GM21723 (cell line): ENCODE results near the gene RLN2.
"Not testable (repeated sequence)": the region's sequence is repeated elsewhere in the genome, so short reads cannot be mapped to it uniquely, and the experiment has no call there.

Experiments
- ATAC-seq: cut with Tn5 transposase; IDR thresholded peaks from one replicate; pipeline ENCODE4 v1.9.1; 2021; ENCODE audit warnings: mild to moderate bottlenecking, moderate library complexity; ENCODE audit not compliant: unreplicated experiment

The RLN2 gene, protein sequence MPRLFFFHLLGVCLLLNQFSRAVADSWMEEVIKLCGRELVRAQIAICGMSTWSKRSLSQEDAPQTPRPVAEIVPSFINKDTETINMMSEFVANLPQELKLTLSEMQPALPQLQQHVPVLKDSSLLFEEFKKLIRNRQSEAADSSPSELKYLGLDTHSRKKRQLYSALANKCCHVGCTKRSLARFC

DNA sequence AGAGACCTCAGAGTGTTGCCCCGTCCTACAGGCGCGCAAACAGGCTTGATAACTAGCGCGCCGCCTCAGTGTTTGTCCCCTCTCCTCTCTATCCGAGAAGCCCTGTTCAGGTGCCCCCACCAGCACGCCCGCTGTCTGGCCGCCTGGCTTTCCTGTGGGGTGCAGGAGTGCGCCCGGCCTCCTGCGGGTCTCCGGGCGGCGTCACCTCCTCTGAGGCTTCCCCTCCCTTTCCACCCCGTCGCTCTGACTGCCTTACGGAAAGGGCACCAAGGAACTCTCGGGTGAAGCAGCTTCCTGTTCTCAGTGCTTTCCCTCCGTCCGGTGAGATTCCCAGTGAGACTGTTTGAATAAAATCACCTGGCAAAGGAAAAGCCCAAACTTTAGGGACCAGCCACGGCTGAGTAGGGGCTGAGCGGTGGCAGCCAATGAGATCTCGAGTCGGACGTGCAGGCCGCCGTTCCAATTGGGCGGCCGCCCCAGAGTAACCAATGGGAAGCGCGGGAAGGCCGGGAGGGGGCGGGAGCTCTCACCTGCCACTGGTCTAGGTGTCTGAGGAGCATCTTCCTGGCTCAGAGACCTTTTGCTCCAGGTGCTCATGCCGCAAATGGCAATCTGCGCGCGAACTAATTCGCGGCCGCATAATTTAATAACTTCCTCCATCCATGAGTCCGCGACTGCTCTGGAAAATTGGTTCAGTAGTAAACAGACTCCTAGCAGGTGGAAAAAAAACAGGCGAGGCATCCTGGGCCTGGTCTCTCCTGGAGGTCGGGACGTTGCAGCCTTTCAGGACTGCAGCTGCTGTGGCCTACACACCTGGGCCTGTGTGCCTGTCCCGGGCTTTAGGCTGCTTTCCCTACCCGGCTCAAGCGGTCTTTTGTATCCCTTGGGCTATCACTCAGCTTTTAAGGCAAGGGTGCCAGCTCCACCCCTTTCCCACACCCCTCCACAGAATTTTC is at the start of gene RLN2:
Gene RLN2, minus strand, starts transcription at position 877 of the 956 bp plus-strand sequence. Its CDS starts 136 bp downstream, at position 741.
- peak; percentile 99 for ATAC-seq

DNA sequence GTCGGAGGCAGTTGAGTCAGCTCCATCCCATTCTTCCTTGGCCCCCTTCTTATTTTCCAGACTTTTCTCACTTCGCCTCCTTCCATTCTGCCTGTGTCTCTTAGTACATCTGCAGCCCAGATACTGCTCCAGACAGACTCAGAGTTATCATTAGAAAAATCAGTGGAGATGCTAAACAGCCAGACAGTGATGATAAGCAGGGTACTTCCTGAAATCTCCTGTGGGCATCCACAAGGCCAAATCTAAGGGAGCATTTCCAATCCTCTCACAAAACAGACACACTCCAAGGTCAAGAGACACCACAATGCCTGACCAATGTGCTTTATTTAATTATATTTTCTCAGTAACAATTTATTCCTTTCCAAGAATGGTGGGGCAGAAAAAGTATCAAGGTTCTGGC is 49.7 kb upstream of the RLN2 start:
- ATAC-seq = no peak

DNA sequence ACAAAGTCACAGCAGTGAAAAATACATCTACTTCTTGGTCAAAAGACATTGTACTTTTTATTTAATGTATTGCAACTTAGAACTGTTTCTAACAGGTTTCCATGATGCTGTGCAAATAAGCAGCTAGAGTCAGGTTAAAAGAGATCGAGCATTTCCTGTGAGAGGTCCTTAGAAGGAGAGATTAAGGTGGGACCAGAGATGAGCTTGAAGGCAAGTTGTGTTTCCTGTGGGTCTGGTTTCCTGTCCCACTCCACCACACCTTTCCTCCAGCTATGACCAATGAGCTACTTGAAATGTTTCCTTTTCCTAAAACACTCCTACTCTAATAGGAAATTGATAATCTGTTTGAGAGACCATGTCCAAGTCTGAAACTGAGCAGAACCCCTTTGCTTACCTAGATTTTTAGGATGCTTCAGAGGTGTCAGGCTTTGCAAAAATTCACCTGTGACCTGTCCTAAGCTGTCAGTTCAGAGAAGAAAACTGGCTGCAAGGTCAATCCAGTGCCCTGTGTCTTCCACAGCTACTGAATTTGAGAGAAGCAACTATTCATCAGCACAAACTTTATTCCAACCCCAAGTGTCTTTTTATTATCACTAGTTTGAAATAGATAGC is 48.2 kb upstream of the RLN2 start:
- ATAC-seq = no peak

DNA sequence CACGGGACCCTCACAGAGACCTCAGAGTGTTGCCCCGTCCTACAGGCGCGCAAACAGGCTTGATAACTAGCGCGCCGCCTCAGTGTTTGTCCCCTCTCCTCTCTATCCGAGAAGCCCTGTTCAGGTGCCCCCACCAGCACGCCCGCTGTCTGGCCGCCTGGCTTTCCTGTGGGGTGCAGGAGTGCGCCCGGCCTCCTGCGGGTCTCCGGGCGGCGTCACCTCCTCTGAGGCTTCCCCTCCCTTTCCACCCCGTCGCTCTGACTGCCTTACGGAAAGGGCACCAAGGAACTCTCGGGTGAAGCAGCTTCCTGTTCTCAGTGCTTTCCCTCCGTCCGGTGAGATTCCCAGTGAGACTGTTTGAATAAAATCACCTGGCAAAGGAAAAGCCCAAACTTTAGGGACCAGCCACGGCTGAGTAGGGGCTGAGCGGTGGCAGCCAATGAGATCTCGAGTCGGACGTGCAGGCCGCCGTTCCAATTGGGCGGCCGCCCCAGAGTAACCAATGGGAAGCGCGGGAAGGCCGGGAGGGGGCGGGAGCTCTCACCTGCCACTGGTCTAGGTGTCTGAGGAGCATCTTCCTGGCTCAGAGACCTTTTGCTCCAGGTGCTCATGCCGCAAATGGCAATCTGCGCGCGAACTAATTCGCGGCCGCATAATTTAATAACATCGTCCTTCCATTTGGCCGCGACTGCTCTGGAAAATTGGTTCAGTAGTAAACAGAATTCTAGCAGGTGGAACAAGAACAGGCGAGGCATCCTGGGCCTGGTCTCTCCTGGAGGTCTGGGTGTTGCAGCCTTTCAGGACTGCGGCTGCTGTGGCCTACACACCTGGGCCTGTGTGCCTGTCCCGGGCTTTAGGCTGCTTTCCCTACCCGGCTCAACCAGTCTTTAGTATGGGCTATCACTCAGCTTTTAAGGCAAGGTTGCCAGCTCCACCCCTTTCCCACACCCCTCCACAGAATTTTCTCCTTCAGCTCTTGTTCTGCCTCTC is 34.8 kb upstream of the RLN2 start, which contains the start of gene RLN1:
Gene RLN1, minus strand, starts transcription at position 885 of the 990 bp plus-strand sequence. Its CDS starts 130 bp downstream, at position 755.
- peak; percentile 99 for ATAC-seq

DNA sequence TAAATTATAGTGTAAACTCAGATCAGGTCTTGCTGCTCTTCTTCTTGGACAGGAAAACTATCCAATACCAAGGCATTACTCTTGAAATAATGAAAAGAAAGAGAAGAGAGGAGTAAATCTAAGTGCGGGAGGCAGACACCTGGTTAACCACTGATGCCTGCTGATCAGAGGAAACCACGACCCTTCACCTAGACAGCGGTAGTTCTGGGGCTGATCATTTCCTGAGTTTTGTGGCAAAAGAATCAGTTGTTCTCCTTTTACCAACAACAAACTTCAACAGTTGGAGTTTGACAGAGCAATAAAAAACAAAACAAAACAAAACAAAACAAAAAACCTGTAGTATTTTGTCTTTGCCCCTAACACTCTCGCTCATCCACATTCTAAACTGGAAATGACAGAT is 32.2 kb upstream of the RLN2 start:
- no peak for ATAC-seq

DNA sequence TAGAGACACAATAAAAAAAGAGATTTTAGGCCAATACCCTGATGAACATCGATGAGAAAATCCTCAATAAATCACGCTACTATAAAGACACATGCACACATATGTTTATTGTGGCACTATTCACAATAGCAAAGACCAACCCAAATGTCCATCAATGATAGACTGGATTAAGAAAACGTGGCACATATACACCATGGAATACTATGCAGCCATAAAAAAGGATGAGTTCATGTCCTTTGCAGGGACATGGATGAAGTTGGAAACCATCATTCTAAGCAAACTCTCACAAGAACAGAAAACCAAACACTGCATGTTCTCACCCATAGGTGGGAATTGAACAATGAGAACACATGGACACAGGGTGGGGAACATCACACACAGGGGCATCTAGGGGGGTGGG is 26.8 kb upstream of the RLN2 start:
- not testable (repeated sequence) for ATAC-seq

DNA sequence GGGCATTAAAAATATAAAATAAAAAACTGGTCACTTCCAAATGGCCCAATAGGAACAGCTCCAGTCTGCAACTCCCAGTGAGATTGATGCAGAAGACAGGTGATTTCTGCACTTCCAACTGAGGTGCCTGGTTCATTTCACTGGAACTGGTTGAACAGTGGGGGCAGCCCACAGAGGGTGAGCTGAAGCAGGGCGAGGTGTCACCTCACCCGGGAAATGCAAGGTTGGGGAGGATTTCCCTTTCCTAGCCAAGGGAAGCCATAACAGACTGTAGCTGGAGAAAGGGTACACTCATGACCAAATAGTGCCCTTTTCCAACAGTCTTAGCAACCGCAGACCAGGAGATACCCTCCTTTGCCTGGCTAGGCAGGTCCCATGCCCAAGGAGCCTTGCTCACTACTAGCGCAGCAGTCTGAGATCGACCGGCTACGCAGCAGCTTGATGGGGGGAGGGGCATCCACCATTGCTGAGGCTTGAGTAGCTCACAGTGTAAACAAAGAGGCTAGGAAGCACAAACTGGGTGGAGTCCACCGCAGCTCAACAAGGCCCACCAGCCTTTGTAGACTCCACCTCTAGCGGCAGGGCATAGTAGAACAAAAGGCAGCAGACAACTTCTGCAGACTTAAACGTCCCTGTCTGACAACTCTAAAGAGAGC is 22.5 kb upstream of the RLN2 start:
- ATAC-seq = no peak

DNA sequence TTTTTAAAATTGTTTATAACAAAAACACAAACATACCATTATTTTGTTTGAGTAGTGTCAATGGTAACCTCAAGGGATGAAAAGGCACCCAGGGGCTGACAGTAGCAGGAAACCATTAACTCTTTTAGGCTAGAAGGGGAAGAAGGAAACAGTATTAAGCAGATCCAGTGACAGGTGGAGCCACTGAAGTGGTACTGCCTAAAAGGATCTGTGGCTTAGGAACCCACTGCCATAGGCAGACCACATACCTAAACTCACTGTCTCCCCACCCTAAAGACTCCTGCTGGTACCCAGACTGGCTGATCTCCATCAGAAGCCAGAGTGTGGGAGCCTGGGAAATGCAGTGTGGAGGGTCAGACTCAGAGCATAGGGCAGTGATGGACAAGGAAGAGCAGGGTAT is 21.7 kb upstream of the RLN2 start:
- ATAC-seq = no peak

DNA sequence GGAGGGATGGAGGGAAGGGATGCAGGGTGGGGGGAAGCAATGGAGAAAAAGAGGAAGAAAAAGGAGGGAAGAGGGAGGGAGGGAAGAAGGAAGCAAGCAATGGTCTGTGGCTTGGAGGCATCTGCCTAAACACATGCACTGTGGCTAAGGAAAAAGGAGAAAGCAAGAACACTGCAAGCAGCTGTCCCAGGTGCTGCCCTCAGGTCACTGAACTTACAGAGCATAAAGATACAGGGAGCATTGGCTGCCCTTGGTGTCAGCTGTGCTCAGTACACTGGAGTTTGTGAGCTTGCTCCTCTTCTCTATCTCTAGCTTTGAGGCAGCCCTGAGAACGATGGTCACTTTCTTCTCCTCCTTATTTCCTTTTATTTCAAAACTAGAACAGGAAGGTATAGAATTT is 17.1 kb upstream of the RLN2 start:
- not testable (repeated sequence) for ATAC-seq

DNA sequence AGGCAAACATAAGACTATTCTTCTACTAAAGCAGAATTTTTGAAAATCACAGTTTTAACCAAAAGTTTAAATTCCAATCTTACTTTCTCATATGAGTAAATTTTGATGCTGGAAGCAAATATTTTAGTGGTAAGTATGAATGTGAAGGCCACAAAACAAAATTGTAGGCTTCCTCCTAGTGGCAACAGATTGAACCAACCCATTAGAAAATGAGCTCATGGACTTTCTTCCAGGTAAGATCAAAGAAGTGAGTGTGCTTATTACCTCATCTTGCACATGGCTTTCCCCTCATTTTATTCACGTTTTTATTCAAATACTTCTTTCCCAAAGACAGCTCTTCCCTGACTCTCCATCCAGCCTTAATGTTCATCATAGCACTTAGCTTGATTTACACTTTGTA is 16.5 kb upstream of the RLN2 start:
- no peak for ATAC-seq

DNA sequence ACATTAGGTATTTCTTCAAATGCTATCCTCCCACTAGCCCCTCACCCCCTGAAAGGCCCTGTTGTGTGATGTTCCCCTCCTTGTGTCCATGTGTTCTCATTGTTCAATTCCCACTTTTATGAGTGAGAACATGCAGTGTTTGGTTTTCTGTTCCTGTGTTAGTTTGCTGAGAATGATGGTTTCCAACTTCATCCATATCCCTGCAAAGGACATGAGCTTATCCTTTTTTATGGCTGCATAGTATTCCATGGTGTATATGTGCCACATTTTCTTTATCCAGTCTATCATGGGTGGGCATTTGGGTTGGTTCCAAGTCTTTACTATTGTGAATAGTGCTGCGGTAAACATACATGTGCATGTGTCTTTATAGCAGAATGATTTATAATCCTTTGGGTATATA is 11.9 kb upstream of the RLN2 start:
- not testable (repeated sequence) for ATAC-seq

DNA sequence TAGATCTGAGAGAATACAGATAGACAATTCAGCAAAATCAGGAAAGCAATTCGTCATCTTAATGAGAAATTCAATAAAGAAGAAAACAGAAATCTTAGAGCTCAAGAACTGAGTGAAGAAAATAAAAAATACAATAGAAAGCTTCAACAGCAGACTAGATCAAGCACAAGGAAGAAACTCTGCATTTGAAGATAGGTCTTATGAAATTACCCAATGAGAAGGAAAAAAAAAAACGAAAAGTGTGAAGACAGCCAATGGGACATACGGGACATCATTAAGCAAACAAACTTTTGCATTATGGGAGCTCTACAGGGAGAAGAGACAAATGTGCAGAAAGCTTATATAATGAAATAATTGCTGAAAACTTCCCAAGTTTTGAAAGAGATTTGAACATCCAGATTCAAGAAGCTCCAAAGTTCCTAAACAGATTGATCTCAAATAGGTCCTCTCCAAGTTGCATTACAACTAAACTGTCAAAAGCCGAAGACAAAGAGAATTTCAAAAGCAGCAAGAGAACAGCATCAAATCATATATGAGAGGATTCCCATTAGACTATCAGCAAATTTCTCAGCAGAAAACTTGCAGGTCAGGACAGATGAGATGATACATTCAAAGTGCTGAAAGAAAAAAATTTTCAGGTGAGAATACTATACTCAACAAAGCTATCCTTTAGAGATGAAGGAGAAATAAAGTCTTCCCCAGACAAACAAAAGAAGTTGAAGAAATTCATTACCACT is 10.8 kb upstream of the RLN2 start:
- no peak for ATAC-seq

DNA sequence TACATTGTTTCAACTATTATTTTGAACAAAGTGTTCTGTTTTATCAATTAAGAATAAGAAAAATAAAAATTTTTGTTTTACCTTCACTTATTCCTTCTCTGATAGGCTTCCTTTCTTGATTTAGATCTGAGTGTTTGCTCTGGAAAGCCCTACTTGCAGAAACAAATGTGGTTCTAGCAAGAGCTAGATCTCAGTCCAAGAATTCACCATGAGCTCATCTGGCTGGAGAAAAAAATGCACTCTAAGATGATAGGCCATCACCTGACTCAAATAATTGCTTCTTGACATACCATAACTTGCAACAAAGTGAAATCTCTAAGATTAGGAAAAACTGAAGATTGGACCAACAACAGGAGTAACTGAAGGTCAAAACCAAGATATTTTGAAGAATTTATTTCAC is 6.3 kb upstream of the RLN2 start:
- ATAC-seq = no peak

DNA sequence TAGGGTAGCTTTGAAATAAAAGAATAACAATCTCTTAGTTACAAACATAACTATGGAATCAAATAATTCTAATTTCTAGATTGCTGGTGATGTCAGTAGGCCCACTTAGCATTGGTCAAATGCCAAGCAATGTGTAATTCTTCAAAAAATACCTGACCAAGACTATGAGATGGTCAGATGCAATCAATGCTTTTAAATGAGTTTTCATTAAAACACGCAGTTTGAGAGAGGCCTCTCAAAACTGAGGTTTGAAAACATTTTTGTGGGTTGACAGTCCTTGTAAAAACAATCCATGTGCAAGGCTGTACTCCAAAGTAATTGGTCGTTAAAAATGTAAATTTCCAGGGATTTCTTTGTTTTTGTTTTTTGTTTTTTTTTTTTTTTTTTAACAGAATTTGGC is 1.2 kb upstream of the RLN2 start:
- ATAC-seq = no peak

DNA sequence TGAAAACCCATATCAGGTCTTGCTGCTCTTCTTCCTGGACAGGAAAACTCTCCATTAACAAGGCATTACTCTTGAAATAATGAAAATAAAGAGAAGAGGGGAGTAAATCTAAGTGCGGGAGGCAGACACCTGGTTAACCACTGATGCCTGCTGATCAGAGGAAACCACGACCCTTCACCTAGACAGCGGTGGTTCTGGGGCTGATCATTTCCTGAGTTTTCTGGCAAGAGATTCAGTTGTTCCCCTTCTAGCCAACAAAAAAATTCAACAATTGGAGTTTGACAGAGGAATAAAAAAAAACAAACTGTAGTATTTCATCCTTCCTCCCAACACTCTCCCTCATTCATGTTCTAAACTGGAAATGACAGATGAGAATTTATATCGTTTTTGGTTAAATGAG is 3.0 kb downstream of the RLN2 start:
- no peak for ATAC-seq

DNA sequence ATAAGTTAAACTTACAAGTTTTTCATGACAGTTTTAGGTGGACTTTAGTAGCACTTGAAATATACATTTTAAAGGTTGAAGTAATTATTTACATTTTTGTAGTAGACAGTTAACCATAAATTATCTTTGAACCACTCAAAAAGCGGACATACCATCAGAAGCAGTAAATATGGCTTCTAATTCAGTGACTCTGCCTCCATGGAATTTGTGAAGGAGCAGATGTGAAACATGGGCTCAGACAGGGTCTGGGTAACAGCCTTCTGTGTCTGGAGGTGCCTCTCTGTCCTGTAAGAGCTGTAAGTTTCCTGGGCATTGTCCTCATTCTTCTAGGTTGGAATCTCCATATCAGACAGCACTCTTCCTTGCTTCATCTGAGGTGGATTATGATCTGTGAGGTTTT is 12.4 kb downstream of the RLN2 start:
- ATAC-seq = no peak

DNA sequence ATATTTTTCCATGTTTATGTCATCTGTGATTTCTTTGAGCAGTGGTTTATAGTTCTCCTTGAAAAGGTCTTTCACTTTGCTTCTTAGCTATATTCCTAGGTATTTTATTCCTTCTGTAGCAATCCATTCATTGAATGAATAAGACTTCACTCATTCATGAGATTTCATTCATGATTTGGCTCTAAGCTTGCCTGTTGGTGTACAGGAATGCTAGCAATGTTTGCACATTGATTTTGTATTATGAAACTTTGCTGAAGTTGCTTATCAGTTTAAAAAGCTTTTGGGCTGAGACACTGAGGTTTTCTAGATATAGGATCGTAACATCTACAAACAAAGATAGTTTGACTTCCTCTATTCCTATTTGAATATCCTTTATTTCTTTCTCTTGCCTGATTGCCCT is 15.9 kb downstream of the RLN2 start:
- ATAC-seq = no peak

DNA sequence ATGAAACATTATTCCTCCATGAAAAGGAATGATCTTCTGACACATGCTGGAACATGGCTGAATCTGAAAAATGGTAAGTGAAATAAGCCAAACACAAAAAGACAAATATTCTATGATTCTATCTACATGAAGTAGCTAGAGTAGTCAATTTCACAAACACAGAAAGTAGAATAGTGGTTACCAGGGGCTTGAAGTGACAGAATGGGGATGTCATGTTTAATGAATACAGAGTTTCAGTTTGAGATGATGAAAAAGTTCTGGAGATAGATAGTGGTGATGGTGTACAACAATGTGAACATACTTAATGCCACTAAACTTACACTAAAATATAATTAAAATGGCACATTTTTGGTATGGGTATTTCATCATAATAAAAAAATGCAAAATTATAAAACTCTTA is 18.3 kb downstream of the RLN2 start:
- ATAC-seq = no peak

DNA sequence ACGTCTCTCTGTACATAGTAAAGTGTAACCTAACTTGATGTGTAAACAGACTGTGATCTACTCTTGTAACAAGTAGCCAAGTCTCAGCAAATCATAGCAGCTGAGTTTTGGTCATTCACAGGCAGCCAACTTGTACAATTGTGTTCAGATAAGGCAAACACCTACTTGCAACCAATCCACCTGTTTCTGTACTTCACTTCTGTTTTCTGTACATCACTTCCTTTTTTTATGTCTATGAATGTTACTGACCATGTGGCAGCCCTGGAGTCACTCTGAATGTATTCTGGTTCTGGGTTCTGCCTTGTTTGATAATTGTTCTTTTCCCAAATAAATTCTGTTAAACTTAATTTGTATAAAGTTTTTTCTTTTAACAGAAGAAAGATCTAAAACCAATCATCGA is 26.0 kb downstream of the RLN2 start:
- ATAC-seq = peak; percentile 63
